GM12878 (cell line): ENCODE results near the gene SSNA1. TPM values are rescaled to one million over a fixed set of nuclear protein-coding genes. Genes with fewer than 3 reads are reported as not detected.
A peak's percentile ranks its signal among the peaks of the same experiment; 100 is the strongest.

Experiments
- BCL11A ChIP-seq: IDR thresholded peaks from 2 replicates; pipeline ENCODE4 v1.6.1; 2011; ENCODE audit warnings: low read depth, low read length
- BHLHE40 ChIP-seq, 2 experiments: fragments of 450-650 bp in 1 of 2; IDR thresholded peaks; 2 replicates each; pipeline ENCODE4 v1.6.1; 2011 to 2017; ENCODE audit warnings: low read depth in 2 of 2, borderline replicate concordance in 1 of 2, improper control_type of control experiment in 1 of 2, low read length in 1 of 2, mild to moderate bottlenecking in 1 of 2
- CTCF ChIP-seq, 3 experiments: IDR thresholded peaks in 2 of 3; conservative IDR thresholded peaks in 1 of 3; 2 replicates each; pipeline ENCODE4 v1.5.1; 2011; ENCODE audit warnings: low read depth in 3 of 3, low read length in 3 of 3, mild to moderate bottlenecking in 3 of 3, control low read depth in 2 of 3, moderate library complexity in 2 of 3, inconsistent platforms in 1 of 3, mixed read lengths in 1 of 3; ENCODE audit not compliant: control insufficient read depth in 2 of 3, insufficient read depth in 1 of 3; ENCODE audit errors: extremely low read depth in 1 of 3
- GATAD2B ChIP-seq: fragments of 450-650 bp; conservative IDR thresholded peaks from 2 replicates; pipeline ENCODE4 v1.6.1; 2017; ENCODE audit warnings: low read depth, mild to moderate bottlenecking, moderate library complexity
- HDAC2 ChIP-seq: fragments of 200-600 bp; sonication (generic); IDR thresholded peaks from 2 replicates; pipeline ENCODE4 v1.6.1; 2017
- KAT2A ChIP-seq: conservative IDR thresholded peaks from 2 replicates; pipeline ENCODE4 v1.6.1; 2011; ENCODE audit warnings: low read depth, low read length; ENCODE audit not compliant: control insufficient read depth
- LARP7 ChIP-seq: fragments of 450-650 bp; IDR thresholded peaks from 2 replicates; pipeline ENCODE4 v1.6.1; 2017; ENCODE audit warnings: mild to moderate bottlenecking
- MEF2B ChIP-seq: fragments of 450-650 bp; IDR thresholded peaks from 2 replicates; pipeline ENCODE4 v1.6.1; 2018; ENCODE audit warnings: mild to moderate bottlenecking, moderate library complexity; ENCODE audit not compliant: partially characterized antibody, poor library complexity, severe bottlenecking
- MTA2 ChIP-seq: fragments of 450-650 bp; IDR thresholded peaks from 2 replicates; pipeline ENCODE4 v1.6.1; 2016; ENCODE audit warnings: low read depth, mild to moderate bottlenecking, moderate library complexity
- NBN ChIP-seq: fragments of 450-650 bp; IDR thresholded peaks from 2 replicates; pipeline ENCODE4 v1.6.1; 2016
- NR2F1 ChIP-seq: fragments of 450-650 bp; conservative IDR thresholded peaks from 2 replicates; pipeline ENCODE4 v1.6.1; 2017; ENCODE audit warnings: mild to moderate bottlenecking
- RAD21 ChIP-seq: IDR thresholded peaks from 2 replicates; pipeline ENCODE4 v1.6.1; 2011; ENCODE audit warnings: mild to moderate bottlenecking, low read depth, low read length, moderate library complexity; ENCODE audit not compliant: insufficient read depth
- RB1 ChIP-seq: fragments of 450-650 bp; formaldehyde crosslinking; IDR thresholded peaks from 2 replicates; pipeline ENCODE4 v1.6.1; 2017; ENCODE audit warnings: mild to moderate bottlenecking, borderline replicate concordance
- RFX5 ChIP-seq: IDR thresholded peaks from 2 replicates; pipeline ENCODE4 v1.6.1; 2011; ENCODE audit warnings: low read depth, low read length, improper control_type of control experiment
- SKIL ChIP-seq: fragments of 450-650 bp; IDR thresholded peaks from 2 replicates; pipeline ENCODE4 v1.6.1; 2017; ENCODE audit warnings: mild to moderate bottlenecking, low read depth, inconsistent platforms; ENCODE audit not compliant: poor library complexity, severe bottlenecking
- SMC3 ChIP-seq: IDR thresholded peaks from 2 replicates; pipeline ENCODE4 v1.6.1; 2011; ENCODE audit warnings: low read length, improper control_type of control experiment, borderline replicate concordance
- SREBF2 ChIP-seq: IDR thresholded peaks from 2 replicates; pipeline ENCODE4 v1.6.1; 2012; ENCODE audit warnings: mild to moderate bottlenecking, low read length
- STAT1 ChIP-seq: fragments of 450-650 bp; conservative IDR thresholded peaks from 2 replicates; pipeline ENCODE4 v1.6.1; 2014; ENCODE audit warnings: antibody characterized with exemption, mild to moderate bottlenecking
- TARDBP ChIP-seq: IDR thresholded peaks from 2 replicates; pipeline ENCODE4 v1.6.1; 2016; ENCODE audit warnings: borderline replicate concordance
- polyA plus RNA-seq, 11 experiments: library from polyadenylated mRNA; depleted of rRNA in 4 of 11; unstranded in 6 of 11; stranded (reverse) in 5 of 11; fragments of >200 nt; fragmentation: Nextera tagmentation in 4 of 11; fragmentation: Illumina TruSeq in 1 of 11; extraction: Ambion mirVana in 4 of 11; extraction: Trizol in 1 of 11; gene quantifications; 1 replicate in 1 of 11; 2 replicates in 10 of 11; pipeline versions ENCODE4 v1.2.1 to v1.2.3, GENCODE V29; 2011 to 2016; ENCODE audit warnings: inconsistent platforms in 2 of 11, missing spikeins in 2 of 11, low read depth in 1 of 11
- total RNA-seq, 4 experiments: library from RNA; depleted of rRNA in 3 of 4; stranded (reverse); fragments of >200 nt in 3 of 4; fragmentation: Illumina TruSeq in 1 of 4; extraction: Trizol in 1 of 4; gene quantifications; 2 replicates each; pipeline versions ENCODE4 v1.2.1 to v1.2.3, GENCODE V29; 2013 to 2021
- TF ChIP-seq, protein P1 (sequence below): IDR thresholded peaks from 2 replicates; pipeline ENCODE4 v1.6.1; 2012; ENCODE audit warnings: low read depth, low read length, improper control_type of control experiment

The SSNA1 gene
- total and polyA plus RNA-seq, 10 of the 15 experiments (the other 5 are each of a cell fraction or from before 2014, with no cell fraction given): 0.63 to 139 (median 78.0) TPM

- TF ChIP-seq KAT2A (no peak), MTA2 (0 out of 2 replicates have a peak, but pooled peaks have one; percentile 14), SKIL (peak; percentile 28), RAD21 (peak; percentile 86), SREBF2 (no peak), GATAD2B (peak; percentile 67), LARP7 (peak; percentile 67), BCL11A (no peak), HDAC2 (no peak), NR2F1 (0 out of 2 replicates have a peak, but pooled peaks have one; percentile 28), STAT1 (0 out of 2 replicates have a peak, but pooled peaks have one; percentile 37), RB1 (peak; percentile 71; the same call in 1 of the 2 replicates), SMC3 (peak; percentile 98), MEF2B (peak; percentile 51), TARDBP (0 out of 2 replicates have a peak, but pooled peaks have one; percentile 41), BHLHE40 (IDR thresholded peaks at IDR 0.05; ENCODE audit: borderline replicate concordance in 1 of 2, low read depth in 2 of 2, low read length in 1 of 2) (peak in 1 of 2 experiments; percentile 34; a peak in 1 of 4 replicates), NBN (0 out of 2 replicates have a peak, but pooled peaks have one; percentile 32), CTCF (IDR thresholded peaks at IDR 0.05 in 2 of 3, conservative IDR thresholded peaks at IDR 0.05 in 1 of 3; ENCODE audit: control insufficient read depth in 2 of 3, extremely low read depth in 1 of 3, insufficient read depth in 1 of 3, low read depth in 3 of 3, low read length in 3 of 3) (peak; percentile 91 to 98 (median 92); a peak in 5 of 6 replicates), RFX5 (no peak)
- TF ChIP-seq, protein P1, sequence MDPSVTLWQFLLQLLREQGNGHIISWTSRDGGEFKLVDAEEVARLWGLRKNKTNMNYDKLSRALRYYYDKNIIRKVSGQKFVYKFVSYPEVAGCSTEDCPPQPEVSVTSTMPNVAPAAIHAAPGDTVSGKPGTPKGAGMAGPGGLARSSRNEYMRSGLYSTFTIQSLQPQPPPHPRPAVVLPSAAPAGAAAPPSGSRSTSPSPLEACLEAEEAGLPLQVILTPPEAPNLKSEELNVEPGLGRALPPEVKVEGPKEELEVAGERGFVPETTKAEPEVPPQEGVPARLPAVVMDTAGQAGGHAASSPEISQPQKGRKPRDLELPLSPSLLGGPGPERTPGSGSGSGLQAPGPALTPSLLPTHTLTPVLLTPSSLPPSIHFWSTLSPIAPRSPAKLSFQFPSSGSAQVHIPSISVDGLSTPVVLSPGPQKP: peak; percentile 24; the same call in 1 of the 2 replicates
Measured at GRCh38 chr9:137227054-137227852, 38.8 kb downstream of the SSNA1 start, which contains the start of gene RNF224 (continued).
